Measurements from ENCODE around the gene SEL1L2. TPM values are rescaled to one million over a fixed set of nuclear protein-coding genes. Genes with fewer than 3 reads are reported as not detected.

The SEL1L2 gene
- total RNA-seq, 1 experiment from 2014 or later = not detected

DNA sequence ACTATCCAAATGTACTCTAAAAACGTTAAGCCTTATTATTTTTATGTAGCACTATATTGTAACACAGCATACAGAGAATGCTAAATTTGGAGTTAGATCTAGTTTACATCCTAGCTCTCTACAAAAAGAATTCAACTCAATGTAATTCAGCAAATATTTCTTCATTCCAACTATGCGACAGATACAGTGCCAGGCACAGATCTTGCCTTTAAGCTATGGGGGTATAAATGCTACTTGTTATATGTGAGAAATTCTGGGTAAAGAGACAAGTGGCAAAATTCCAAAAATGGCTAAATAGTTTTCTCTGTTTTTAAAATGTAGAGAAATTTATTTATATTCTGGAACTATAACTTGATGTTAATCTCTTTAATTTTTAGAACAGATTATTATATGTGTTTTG, 63.2 kb downstream of the SEL1L2 start:
- no peaks in the 10 kb centered on the region for H3K27me3 ChIP-seq (replicated peaks; ENCODE audit: insufficient read depth, low read depth, low read length, poor library complexity)
- BruUV-seq (replicated peaks) = no TSS peak
- CTCF ChIA-PET = no interaction called here
- H3K9me3 ChIP-seq (ENCODE audit: low read depth, low read length, poor library complexity, severe bottlenecking) = no peaks in the 10 kb centered on the region
- H3K27ac ChIP-seq (ENCODE audit: low read depth, low read length, poor library complexity, severe bottlenecking) = no peak overlapping the region
- no peak for DNase-seq (ENCODE audit: low spot score)
- H3K4me1 ChIP-seq (ENCODE audit: insufficient read depth, low read length, poor library complexity, severe bottlenecking) = no peaks in the 10 kb centered on the region
- intact Hi-C loops (cut with micrococcal nuclease; ENCODE audit: unreplicated experiment) = no loop called here
- POLR2A ChIA-PET (ENCODE audit: low non-redundant PET) = no interaction called here
- TF ChIP-seq, protein P1, sequence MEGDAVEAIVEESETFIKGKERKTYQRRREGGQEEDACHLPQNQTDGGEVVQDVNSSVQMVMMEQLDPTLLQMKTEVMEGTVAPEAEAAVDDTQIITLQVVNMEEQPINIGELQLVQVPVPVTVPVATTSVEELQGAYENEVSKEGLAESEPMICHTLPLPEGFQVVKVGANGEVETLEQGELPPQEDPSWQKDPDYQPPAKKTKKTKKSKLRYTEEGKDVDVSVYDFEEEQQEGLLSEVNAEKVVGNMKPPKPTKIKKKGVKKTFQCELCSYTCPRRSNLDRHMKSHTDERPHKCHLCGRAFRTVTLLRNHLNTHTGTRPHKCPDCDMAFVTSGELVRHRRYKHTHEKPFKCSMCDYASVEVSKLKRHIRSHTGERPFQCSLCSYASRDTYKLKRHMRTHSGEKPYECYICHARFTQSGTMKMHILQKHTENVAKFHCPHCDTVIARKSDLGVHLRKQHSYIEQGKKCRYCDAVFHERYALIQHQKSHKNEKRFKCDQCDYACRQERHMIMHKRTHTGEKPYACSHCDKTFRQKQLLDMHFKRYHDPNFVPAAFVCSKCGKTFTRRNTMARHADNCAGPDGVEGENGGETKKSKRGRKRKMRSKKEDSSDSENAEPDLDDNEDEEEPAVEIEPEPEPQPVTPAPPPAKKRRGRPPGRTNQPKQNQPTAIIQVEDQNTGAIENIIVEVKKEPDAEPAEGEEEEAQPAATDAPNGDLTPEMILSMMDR (conservative IDR thresholded peaks at IDR 0.05; ENCODE audit: low read depth, low read length) = no peak
- no peak for TF ChIP-seq EZH2 (IDR thresholded peaks at IDR 0.05; ENCODE audit: borderline replicate concordance, low read depth, low read length, poor library complexity, severe bottlenecking)
- no peaks in the 10 kb centered on the region for H3K36me3 ChIP-seq (ENCODE audit: insufficient read depth, low read length, poor library complexity, severe bottlenecking)
- no peak overlapping the region for H3K4me3 ChIP-seq (ENCODE audit: low read depth, low read length, poor library complexity, severe bottlenecking)

DNA sequence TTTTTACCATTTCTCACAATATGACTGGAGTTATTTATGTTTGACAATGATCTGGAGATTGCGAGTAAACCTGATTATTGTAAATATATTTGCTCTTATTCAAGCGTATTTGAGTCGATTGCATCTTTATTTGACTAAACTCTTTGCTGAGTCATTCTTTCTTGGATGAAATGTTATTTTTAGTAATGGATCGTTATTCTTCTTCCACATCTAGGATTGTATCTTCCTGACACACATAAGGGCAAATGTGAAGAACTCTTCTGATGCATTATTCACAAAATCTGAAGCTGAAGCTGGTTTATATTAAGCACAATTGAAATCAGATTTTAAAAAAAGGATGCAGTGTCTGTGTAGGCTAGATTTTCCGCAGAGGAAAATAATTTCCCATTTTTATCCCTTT, 68.2 kb downstream of the SEL1L2 start:
- ChIA-PET CTCF (no interaction called here), POLR2A (ENCODE audit: low non-redundant PET) (no interaction called here)
- no TSS peak for BruUV-seq (replicated peaks)
- Histone ChIP-seq H3K4me1 (ENCODE audit: insufficient read depth, low read length, poor library complexity, severe bottlenecking) (peaks cover 6% of the 10 kb centered on the region), H3K4me3 (ENCODE audit: low read depth, low read length, poor library complexity, severe bottlenecking) (no peak overlapping the region), H3K27ac (ENCODE audit: low read depth, low read length, poor library complexity, severe bottlenecking) (no peak overlapping the region), H3K9me3 (ENCODE audit: low read depth, low read length, poor library complexity, severe bottlenecking) (no peaks in the 10 kb centered on the region), H3K36me3 (ENCODE audit: insufficient read depth, low read length, poor library complexity, severe bottlenecking) (no peaks in the 10 kb centered on the region), H3K27me3 (replicated peaks; ENCODE audit: insufficient read depth, low read depth, low read length, poor library complexity) (no peaks in the 10 kb centered on the region)
- no peak for TF ChIP-seq EZH2 (IDR thresholded peaks at IDR 0.05; ENCODE audit: borderline replicate concordance, low read depth, low read length, poor library complexity, severe bottlenecking)
- TF ChIP-seq, protein P1 (conservative IDR thresholded peaks at IDR 0.05; ENCODE audit: low read depth, low read length) = no peak
- intact Hi-C loops (cut with micrococcal nuclease; ENCODE audit: unreplicated experiment) = no loop called here
- no peak for DNase-seq (ENCODE audit: low spot score)

DNA sequence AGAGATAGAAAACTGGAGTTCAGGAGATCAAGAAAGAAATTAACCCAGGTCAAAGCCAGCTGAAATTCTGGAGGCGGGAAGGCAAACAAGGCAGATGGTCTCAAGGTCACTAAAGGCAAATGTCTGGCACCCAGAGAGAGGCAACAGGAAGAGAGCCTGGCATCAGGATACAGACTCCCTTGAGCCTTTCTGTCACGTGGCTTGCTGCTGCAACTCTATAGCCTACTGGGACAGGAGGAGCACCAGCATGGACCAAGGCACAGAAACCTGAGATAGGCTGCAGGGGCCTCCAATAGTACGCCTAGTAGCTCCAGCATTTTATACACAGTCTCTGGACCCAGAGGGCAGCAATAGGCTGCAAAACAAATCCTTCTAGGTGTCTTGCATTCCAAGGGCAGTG, 75.1 kb downstream of the SEL1L2 start:
- no peaks in the 10 kb centered on the region for H3K27me3 ChIP-seq (replicated peaks; ENCODE audit: insufficient read depth, low read depth, low read length, poor library complexity)
- CTCF ChIA-PET = no interaction called here
- no TSS peak for BruUV-seq (replicated peaks)

More for the DNA sequence above, 75.1 kb downstream of the SEL1L2 start:
- DNase-seq (ENCODE audit: low spot score) = no peak
- no peak overlapping the region for H3K4me3 ChIP-seq (ENCODE audit: low read depth, low read length, poor library complexity, severe bottlenecking)
- H3K9me3 ChIP-seq (ENCODE audit: low read depth, low read length, poor library complexity, severe bottlenecking) = no peaks in the 10 kb centered on the region
- intact Hi-C loops (cut with micrococcal nuclease; ENCODE audit: unreplicated experiment) = no loop called here
- TF ChIP-seq EZH2 (IDR thresholded peaks at IDR 0.05; ENCODE audit: borderline replicate concordance, low read depth, low read length, poor library complexity, severe bottlenecking) = no peak
- TF ChIP-seq, protein P1 (conservative IDR thresholded peaks at IDR 0.05; ENCODE audit: low read depth, low read length) = no peak
- H3K4me1 ChIP-seq (ENCODE audit: insufficient read depth, low read length, poor library complexity, severe bottlenecking) = peaks cover 13% of the 10 kb centered on the region
- POLR2A ChIA-PET (ENCODE audit: low non-redundant PET) = interaction anchor here (0.5 kb wide), 1 partner anchor 15 kb away, joined by 3 read pairs; no protein-coding TSS in a partner anchor
- no peaks in the 10 kb centered on the region for H3K36me3 ChIP-seq (ENCODE audit: insufficient read depth, low read length, poor library complexity, severe bottlenecking)
- H3K27ac ChIP-seq (ENCODE audit: low read depth, low read length, poor library complexity, severe bottlenecking) = no peak overlapping the region

Data from A673 (cell line).